Stimulated activated CD4-positive, alpha-beta T cell treated with anti-CD3 and anti-CD28 coated beads, Interleukin-2, amount 100 ng/mL, for 24 hours (primary cell): Measurements from ENCODE around the gene TSPAN15.

ENCODE experiments used
- DNase-seq, 2 donors: peaks; one replicate each; pipeline ENCODE4 v3.0.0-alpha.2; 2020

The TSPAN15 gene

DNA sequence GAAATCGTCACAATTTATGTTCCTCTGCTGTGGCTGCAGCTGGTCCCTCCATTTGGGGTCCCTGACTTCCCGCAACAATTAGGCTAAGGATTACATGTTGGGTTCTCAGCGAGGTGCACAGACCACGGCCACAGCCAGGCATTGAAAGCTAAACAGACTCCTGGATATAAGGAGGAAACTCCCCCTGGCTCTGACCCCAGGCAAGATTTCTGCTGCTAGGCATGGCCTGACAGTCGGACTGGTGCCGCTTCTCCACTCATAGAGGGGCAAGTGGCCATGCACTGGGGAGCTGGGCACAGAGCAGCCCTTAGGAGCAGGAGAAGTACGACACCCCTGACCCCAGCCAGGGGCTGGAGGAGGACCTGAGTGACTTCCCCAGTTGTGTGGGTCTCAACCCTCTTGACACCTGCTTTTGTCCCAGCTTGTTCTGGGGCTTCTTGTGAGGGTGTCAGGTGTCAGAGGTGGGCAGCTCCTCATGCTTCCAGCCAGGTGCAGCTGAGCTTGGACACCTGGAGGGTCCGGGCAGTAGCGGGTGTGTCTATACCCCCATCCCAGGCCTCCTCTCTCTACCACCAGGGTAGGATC lies 38.3 kb downstream of the TSPAN15 start:
- DNase-seq = no peak

DNA sequence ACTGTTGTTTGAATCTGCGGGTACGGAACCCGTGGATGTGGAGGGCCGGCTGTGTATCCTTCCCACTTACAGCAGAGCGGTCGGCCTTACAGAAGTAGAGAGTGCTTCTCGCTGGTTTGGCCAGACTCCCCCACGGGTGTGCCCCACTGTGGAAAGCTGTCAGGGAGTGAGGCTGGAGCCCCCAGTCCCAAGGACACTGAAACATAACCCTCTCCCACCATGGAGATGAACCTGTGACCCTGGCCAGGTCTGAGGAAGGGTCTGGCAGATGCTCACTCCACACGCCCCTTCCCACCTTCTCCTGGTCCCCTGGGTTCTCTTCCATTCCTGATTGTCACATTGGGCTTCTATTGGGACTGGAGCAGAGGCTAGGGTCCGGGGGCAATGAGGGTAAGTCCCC lies 39.6 kb downstream of the TSPAN15 start:
- no peak for DNase-seq

GRCh38 chr10:69491611-69492010 lies 40.3 kb downstream of the TSPAN15 start:
- DNase-seq = no peak

- DNase-seq = no peak
These were observed 41.0 kb downstream of the TSPAN15 start for GRCh38 chr10:69492091-69492745.

GRCh38 chr10:69492746-69493462 lies 41.6 kb downstream of the TSPAN15 start:
- DNase-seq = no peak

GRCh38 chr10:69494626-69495558 lies 43.6 kb downstream of the TSPAN15 start:
- no peak for DNase-seq

DNA sequence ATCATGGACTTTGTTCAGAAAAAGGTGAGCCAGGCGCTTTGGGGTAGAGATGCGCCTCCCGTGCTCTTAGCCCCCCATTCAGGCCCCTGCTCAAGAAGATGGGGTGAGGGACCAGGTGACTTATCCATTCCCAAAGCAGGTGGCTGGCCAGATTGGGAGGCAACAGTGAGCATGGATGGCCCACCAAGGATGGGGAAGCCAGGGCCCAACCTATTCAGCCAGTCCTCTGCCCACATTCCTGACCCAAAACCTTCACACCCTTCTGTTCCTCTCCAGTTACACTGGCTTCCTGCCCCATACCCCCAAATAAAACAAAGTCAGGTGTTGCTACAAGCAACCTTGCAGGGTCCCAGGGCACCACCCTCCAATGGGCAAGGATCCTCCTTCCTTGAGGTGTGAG lies 44.4 kb downstream of the TSPAN15 start:
- DNase-seq = no peak

DNA sequence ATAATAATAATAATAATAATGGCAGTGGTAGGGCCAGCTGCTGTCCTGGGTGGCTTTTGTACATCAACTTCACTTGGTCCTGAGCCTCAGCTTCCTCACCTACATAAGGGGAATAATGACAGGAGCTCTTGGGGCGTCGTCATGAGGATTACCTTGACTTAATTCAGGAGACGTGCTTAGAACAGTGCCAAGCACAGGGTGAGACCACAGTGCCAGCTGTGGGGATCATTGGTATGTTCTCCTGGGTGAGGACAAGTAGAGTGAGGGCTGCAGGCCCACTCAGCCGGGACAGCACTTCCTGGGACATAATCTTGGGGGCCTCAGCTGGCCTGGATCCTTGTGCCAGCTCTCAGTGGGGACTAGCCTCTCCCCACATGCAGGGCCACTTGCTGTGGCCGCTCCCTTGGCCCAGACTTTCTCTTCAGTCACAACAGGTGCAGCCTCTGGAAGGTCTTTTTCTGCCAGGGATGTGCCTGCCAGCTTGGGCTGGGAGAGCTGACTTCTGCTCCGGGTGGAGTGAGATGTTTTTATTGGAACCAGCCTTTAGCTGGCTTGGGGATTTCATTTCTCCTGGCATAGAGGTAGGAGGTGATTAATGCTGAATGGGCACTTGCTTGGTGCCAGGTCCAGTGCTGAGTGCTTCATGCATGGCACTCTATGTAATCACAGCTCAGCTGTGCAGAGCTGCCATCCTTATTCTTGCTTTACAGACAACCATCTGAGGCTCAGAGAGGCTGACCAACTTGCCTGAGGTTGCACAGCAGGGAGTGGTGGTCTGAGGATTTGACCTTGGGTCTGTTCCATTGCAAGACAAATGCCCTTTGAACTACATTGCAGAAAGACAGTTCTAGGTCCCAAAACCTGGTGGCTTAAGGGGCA lies 45.3 kb downstream of the TSPAN15 start:
- DNase-seq = no peak

GRCh38 chr10:69497231-69497561 lies 45.9 kb downstream of the TSPAN15 start:
- no peak for DNase-seq

GRCh38 chr10:69497611-69498390 lies 46.5 kb downstream of the TSPAN15 start:
- no peak for DNase-seq

DNA sequence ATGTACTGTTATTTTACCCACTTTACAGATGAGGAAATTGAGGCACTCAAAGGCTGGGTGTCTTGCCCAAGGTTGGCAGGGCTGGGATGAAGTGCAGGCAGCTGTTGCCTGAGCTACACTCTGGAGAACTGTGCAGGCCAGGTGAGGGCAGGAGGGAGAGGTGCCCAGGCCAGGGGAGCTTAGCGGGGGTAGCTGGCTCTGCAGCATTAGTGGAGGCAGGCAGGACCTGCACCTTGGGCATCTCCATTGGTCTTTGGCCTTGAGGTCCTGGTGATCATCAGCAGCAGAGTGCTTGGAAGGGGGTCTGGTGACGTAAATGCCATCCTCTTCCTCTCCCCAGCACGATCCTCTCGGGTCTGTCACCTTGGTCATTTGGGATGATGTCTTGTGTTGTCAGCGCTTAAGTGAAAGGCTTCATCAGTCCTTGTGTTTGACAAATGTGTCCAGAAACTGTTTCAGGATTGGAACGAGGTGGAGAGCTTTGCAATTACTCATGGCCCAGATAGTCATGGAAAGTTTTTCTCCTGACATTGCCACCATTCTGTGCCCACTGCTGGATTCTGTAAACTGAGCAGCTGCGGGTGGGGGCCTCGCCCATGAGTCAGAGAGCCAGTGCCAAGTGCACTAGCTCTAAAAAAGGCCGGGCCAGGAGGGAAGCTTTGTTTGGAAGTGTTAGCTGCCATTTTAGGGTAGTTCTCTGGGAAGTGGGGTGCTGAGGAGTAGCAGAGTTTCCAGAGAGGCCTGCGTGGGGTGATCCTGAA lies 47.6 kb downstream of the TSPAN15 start:
- no peak for DNase-seq

GRCh38 chr10:69499726-69500689 lies 48.7 kb downstream of the TSPAN15 start:
- DNase-seq = no peak

GRCh38 chr10:69500864-69501468 lies 49.7 kb downstream of the TSPAN15 start:
- DNase-seq = no peak

- no peak for DNase-seq
These were observed 50.4 kb downstream of the TSPAN15 start for GRCh38 chr10:69501657-69502056.

GRCh38 chr10:69502589-69502988 lies 51.3 kb downstream of the TSPAN15 start:
- no peak for DNase-seq

DNA sequence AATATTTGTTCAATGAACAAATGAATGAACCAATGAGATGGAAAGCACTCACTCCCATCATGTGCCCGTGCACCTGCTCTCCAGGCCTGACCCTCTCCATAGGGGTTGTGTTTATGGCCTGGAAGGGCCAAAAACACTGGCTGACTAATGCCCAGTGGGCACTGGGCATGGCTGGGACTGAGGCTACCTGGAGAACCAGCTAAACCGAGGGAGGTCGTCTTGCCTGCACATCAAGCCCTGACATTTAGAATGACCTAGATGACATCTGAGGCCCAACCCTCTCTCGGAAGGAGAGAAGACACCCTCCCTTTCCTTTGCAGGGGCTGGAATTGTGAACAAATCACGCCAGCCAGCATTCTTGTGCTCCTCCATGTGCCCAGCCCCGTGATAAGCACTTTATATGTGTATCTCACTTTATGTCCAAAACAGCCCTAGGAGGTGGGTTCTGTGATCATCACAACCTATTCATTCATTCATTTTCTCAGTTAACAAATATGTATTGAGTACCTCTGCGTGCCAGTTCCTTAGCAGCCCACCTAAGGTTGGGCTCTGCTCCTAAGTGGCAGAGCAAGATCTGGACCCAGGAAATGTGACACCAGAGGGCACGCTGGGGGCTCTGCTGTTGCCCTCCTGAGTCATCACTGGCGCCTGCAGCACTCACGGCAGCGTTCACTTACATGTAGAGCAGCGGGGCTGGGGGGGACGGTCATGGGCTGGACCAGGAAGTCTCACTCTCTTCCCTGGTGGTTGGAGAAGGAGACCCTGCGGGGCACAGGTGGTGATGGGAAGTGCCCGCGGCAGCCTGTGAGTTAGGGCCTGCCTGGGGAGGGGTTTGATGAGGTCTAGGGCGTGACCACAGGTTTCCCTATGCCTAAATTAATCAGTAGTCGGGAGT lies 52.0 kb downstream of the TSPAN15 start:
- no peak for DNase-seq

DNA sequence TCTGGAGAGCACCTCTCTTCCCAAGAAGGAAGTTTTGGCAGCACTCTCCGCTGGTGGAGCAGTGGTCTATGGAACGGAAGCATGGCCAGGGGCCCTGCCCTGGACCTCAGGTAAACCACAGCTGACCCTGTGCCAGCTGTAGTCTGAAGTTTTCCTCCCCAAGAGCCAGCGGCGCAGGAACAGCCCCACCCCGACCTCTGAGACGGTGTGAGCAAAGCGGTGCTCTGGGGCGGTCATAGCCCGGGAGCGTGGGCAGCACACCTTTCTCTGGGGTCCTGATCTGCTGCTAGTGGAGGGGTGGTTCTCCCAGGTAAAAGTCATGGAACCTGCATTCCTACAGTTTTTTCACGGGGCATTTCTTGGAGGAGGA lies 52.6 kb downstream of the TSPAN15 start:
- no peak for DNase-seq
